ENCODE data around the gene CYBA. TPM values are rescaled to one million over a fixed set of nuclear protein-coding genes. Genes with fewer than 3 reads are reported as not detected.

Gene CYBA
- total RNA-seq, 4 donors from 2014 or later = 258 to 306 (median 291) TPM

- in situ Hi-C loops (cut with MboI; ENCODE audit: low pct_ligation_motif_present in 1 of 4, low pct_unique_long_range_greater_than_20kb in 1 of 4, low sequenced_read_pairs in 3 of 4) (no loop called here), intact Hi-C loops (cut with DNase I; ENCODE audit: low total_unique reads) (no loop called here)
- WGBS, 2 donors (ENCODE audit: low coverage in 1 of 2) = 74% methylated on average over 10 of the region's 10 CpGs; no CpG with 5 or more reads in 1 of the 2 donors
- Histone ChIP-seq H3K4me3 (no peak overlapping the region), H3K27me3 (peaks cover 28% of the 10 kb centered on the region), H3K9me3 (no peaks in the 10 kb centered on the region), H3K4me1 (peaks cover 0 to 16% (median 6%) of the 10 kb centered on the region in 4 donors), H3K27ac (peak overlapping the region in 1 of 4 donors; percentile 25), H3K36me3 (peaks cover 0 to 4% (median 0%) of the 10 kb centered on the region in 4 donors)
- no peak for TF ChIP-seq EP300 (IDR thresholded peaks at IDR 0.05; ENCODE audit: low read depth)
- TF ChIP-seq POLR2AphosphoS5 (IDR thresholded peaks at IDR 0.05) = no peak
- TF ChIP-seq POLR2A (IDR thresholded peaks at IDR 0.05) = no peak
- no peak for TF ChIP-seq CTCF (IDR thresholded peaks at IDR 0.05)
- DNase-seq = no peak
Observed at GRCh38 chr16:88692861-88693260, 42.0 kb upstream of the CYBA start.

GRCh38 chr16:88691924-88692560, 41.2 kb upstream of the CYBA start:
- WGBS, 2 donors (ENCODE audit: low coverage in 1 of 2) = 40% methylated on average over 1 to 25 of the region's 26 CpGs
- intact Hi-C loops (cut with DNase I; ENCODE audit: low total_unique reads) (no loop called here), in situ Hi-C loops (cut with MboI; ENCODE audit: low pct_ligation_motif_present in 1 of 4, low pct_unique_long_range_greater_than_20kb in 1 of 4, low sequenced_read_pairs in 3 of 4) (no loop called here)
- H3K9me3 ChIP-seq = no peaks in the 10 kb centered on the region
- peaks cover 36% of the 10 kb centered on the region for H3K27me3 ChIP-seq
- no peak overlapping the region for H3K4me3 ChIP-seq
- peak; percentile 63 for DNase-seq
- peaks cover 0 to 22% (median 9%) of the 10 kb centered on the region in 4 donors for H3K4me1 ChIP-seq
- H3K27ac ChIP-seq = peak overlapping the region in 2 of 4 donors; percentile 20 to 48
- H3K36me3 ChIP-seq = peaks cover 0 to 1% (median 0%) of the 10 kb centered on the region in 4 donors
- TF ChIP-seq EP300 (IDR thresholded peaks at IDR 0.05; ENCODE audit: low read depth) (no peak), CTCF (IDR thresholded peaks at IDR 0.05) (no peak), POLR2A (IDR thresholded peaks at IDR 0.05) (no peak), POLR2AphosphoS5 (IDR thresholded peaks at IDR 0.05) (no peak)

GRCh38 chr16:88691129-88691813, 40.4 kb upstream of the CYBA start:
- 80 to 91% methylated on average over 3 to 16 of the region's 33 CpGs for WGBS, 2 donors (ENCODE audit: low coverage in 1 of 2)
- H3K27ac ChIP-seq = peak overlapping the region in 1 of 4 donors; percentile 48
- no peak for DNase-seq

More at GRCh38 chr16:88691129-88691813, 40.4 kb upstream of the CYBA start:
- Histone ChIP-seq H3K4me3 (no peak overlapping the region), H3K27me3 (peaks cover 41% of the 10 kb centered on the region), H3K9me3 (no peaks in the 10 kb centered on the region), H3K36me3 (no peaks in the 10 kb centered on the region), H3K4me1 (peaks cover 0 to 29% (median 15%) of the 10 kb centered on the region in 4 donors)
- TF ChIP-seq CTCF (IDR thresholded peaks at IDR 0.05) = no peak
- TF ChIP-seq POLR2AphosphoS5 (IDR thresholded peaks at IDR 0.05) = no peak
- TF ChIP-seq EP300 (IDR thresholded peaks at IDR 0.05; ENCODE audit: low read depth) = no peak
- no peak for TF ChIP-seq POLR2A (IDR thresholded peaks at IDR 0.05)
- intact Hi-C loops (cut with DNase I; ENCODE audit: low total_unique reads) = no loop called here
- in situ Hi-C loops (cut with MboI; ENCODE audit: low pct_ligation_motif_present in 1 of 4, low pct_unique_long_range_greater_than_20kb in 1 of 4, low sequenced_read_pairs in 3 of 4) = no loop called here

Data from transverse colon (tissue), 4 donors.